H1 (cell line): Measurements from ENCODE around the gene RHBG. TPM values are rescaled to one million over a fixed set of nuclear protein-coding genes. Genes with fewer than 3 reads are reported as not detected.

ENCODE experiments used
- POLR2AphosphoS5 ChIP-seq: IDR thresholded peaks from 2 replicates; pipeline ENCODE4 v1.6.1; 2011; ENCODE audit warnings: low read depth, low read length
- polyA plus RNA-seq, 7 experiments: library from polyadenylated mRNA; depleted of rRNA in 3 of 7; stranded (reverse) in 5 of 7; unstranded in 2 of 7; fragments of >200 nt in 5 of 7; fragments of 200-250 nt in 2 of 7; gene quantifications; 1 replicate in 5 of 7; 2 replicates in 1 of 7; 4 replicates in 1 of 7; pipeline versions ENCODE4 v1.2.1 to v1.2.3, GENCODE V29; 2011 to 2013; ENCODE audit warnings: missing spikeins in 2 of 7, mixed read lengths in 2 of 7
- total RNA-seq: library from RNA; stranded (reverse); fragmentation: NEBNext Ultra II Directional; extraction: Animal tissue kit (Norgen Biotek cat#: 25700); gene quantifications from 2 replicates; pipeline ENCODE4 v1.2.1, GENCODE V29; 2021

RHBG gene
- total and polyA plus RNA-seq, 2 of the 8 experiments (the other 6 are each of a cell fraction or from before 2014, with no cell fraction given) = 2.6 to 2.7 TPM

- TF ChIP-seq POLR2AphosphoS5 = 0 out of 2 replicates have a peak, but pooled peaks have one; percentile 25
- TF ChIP-seq, all 59 proteins: peak for 7
Measured at GRCh38 chr1:156368889-156369684, at the start of gene RHBG (continued).
